Smooth muscle cell of bladder (primary cell): Measurements from ENCODE around the gene LMF2. TPM values are rescaled to one million over a fixed set of nuclear protein-coding genes. Genes with fewer than 3 reads are reported as not detected.

Experiments used
- total RNA-seq: library from RNA; depleted of rRNA; stranded (reverse); fragments of >200 nt; gene quantifications from 2 replicates; pipeline ENCODE4 v1.2.3, GENCODE V29; 2014

The LMF2 gene, protein sequence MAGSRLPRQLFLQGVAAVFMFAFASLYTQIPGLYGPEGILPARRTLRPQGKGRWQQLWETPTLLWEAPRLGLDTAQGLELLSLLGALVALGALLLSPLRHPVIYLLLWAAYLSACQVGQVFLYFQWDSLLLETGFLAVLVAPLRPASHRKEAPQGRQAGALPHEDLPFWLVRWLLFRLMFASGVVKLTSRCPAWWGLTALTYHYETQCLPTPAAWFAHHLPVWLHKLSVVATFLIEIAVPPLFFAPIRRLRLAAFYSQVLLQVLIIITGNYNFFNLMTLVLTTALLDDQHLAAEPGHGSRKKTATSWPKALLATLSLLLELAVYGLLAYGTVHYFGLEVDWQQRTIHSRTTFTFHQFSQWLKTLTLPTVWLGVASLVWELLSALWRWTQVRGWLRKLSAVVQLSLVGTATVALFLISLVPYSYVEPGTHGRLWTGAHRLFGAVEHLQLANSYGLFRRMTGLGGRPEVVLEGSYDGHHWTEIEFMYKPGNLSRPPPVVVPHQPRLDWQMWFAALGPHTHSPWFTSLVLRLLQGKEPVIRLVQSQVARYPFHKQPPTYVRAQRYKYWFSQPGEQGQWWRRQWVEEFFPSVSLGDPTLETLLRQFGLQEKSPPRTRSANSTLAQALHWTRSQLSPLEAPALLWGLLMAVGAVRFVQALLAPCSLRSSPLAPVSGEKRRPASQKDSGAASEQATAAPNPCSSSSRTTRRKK
- total RNA-seq, result 20.9 and 28.4 TPM in 2 replicates

DNA sequence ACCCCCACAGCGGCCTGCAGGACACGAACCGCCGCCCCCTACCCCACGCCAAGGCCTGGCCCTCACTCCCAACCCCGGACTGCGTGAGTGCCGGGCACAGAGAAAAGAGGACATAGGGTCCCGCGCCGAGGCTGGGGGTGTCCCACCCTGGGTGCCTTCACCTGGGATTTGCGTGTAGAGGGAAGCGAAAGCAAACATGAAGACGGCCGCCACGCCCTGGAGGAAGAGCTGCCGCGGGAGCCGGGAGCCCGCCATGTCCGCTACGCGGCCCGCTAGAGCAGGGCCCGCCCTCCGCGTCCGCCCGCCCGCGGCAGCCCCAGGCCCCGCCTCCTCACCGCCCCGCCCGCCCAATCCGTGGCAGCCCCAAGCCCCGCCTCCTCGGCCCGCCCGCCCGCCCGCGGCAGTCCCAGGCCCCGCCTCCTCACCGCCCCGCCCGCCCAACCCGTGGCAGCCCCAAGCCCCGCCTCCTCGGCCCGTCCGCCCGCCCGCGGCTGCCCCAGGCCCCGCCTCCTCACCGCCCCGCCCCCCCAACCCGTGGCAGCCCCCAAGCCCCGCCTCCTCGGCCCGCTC, at the start of gene LMF2:
TSS of gene LMF2 (minus strand) at position 282 of the 570 bp plus-strand sequence. CDS start at position 255, 27 bp downstream.

DNA sequence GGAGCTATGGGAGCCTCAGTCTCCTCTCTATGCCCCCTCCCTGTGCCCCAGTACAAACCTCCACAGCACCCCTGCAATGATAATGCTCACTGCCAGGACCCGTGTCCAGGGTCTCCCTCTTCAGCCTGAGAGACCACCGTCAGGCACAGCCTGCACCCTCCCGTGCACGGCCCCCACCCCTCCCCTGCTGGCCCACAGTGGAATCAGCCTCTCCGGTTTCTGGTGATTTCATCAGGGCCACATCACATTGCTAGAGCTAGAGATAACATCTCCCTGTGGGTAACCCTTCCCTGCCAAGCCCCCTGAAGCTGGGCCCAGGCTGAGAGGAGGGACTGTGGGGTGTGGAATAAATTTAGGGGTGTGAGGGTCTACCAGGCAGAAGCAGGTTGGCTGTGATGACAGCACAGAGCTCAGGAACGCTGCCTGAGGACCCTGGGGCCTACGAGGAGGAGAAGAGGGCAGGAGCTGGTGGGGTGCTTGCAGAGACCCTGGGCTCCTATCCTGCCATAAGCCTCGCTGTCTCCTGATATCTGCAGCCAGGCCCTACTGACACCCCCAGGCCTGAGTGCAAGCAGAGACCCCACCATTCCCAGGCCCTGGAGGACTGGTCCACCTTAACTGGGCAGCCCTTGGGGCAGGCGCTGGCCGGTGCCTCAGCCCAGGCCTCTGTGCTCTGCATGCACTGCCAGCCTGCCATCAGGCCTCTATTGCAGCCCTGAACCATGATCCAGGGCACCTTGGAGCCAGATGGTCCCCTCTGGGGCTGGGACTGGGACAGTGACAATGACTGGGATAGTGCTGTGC, 38.2 kb upstream of the LMF2 start, which contains the start of gene KLHDC7B:
TSS of gene KLHDC7B (plus strand) at position 378 of the 804 bp plus-strand sequence. CDS start at position 723, 345 bp downstream.

DNA sequence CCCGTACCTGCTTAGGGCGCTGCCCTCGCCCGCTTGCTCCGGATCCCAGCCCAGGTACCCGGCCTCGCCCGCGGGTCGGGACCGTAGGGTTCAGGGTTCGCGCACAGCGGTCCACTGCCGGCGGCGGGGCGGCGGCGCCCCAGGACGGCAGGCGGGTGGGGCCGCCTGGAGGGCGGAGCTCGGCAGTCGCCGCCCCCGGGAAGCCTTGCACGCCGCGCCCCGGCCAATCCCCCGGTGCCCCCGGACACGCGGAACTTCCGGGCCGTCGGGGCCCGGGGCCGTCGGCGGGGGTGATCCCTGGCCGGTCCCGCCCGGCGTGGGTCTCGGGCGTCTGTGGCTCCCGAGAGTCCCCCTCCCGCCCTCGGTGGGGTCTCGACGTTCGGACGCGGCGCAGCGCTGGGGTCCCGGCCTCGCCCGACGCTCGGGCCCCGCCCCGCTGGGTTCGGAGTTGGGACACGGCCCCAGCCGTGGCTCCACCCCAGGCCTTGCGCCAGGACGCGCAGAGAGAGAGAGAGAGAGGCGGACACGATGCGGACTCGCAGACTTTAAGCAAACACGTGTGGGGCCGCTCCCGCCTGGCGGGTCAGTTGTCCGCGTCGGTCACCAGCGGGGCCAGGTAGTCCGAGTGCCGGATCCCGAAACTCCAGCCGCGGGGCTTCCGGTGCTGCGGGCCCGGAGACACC, 22.5 kb upstream of the LMF2 start, which contains the start of gene TYMP:
TSS of gene TYMP (minus strand) at position 116 of the 683 bp plus-strand sequence. CDS start 303 bp downstream, outside the sequence.

DNA sequence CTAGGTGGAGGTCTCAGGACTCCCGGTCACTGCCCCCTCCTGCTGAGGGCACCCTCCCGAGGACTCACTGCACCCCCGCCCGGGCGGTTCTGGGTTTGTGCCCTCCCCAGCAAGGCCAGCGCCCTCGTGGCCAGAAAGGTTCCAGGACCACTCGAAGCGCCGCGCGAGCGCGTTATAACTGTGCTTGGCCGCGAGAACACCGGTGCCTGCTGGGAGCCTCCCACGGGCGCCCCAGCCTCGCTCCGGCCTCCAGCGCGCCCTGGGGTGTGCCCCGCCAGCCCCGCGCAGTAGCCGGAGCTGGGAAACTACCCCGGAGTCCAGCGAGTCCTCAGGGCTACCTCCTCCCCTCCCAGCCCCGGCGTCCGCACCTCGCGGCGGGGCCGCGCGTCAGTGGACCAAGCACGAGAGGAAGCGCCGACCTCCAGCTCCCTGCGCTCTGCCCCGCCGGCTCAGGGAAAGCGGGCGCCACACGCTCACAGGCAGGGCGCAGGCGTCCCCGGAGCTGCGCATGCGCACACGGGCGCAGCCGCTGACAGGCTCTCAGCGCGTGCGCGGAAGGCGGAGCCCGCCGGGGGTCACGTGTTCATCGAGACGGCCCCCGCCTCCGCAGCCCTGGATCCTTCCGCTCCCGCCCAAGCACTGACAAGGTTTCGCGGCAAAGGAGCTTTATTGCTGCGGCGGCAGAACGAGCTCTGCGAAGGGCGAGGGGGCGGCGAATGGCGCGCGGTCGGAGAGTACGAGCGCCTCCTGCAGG, 17.8 kb upstream of the LMF2 start, which contains the start of gene SCO2:
TSS of gene SCO2 (minus strand) at position 495 of the 754 bp plus-strand sequence. CDS start 1,187 bp downstream, outside the sequence.

DNA sequence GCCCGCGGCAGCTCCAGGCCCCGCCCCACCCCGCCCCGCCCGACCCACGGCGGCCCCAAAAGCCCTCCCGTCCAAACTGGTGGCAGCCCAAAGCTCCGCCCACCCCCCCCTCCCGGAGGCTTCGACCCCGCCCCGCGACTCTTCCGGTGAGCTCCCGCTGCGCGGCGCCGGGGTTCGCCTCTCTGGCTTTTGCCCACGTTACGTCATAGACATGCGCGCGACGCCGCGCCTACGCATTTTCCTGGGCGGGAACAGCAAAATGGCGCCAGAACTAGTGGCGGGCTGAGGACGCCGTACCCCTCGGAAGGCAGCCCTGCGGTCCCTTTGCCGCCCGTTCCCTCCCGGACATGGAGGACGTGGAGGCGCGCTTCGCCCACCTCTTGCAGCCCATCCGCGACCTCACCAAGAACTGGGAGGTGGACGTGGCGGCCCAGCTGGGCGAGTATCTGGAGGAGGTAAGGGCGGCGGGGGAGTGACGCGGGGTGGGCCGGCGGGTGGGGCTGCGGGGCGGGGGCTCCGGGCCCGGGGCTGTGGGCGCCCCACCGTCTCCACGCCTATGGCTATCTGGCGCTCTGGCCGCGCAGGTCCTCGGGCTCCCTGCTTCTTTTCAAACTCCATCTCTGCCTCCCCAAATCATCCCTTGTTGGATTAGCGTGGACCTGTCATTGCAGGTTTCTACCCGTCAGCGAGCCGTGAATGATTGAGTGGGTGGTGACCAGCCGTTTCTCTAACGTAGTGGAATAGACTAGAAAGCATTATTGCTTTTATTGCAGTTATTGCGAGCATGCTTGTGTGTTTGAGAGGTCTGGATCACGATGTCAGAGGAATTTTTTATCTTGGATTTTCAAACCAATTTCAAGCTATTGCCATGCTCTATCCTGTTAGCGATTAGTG, 736 bp upstream of the LMF2 start, which contains the start of gene NCAPH2:
TSS of gene NCAPH2 (plus strand) at position 234 of the 894 bp plus-strand sequence. CDS start at position 348, 114 bp downstream.

DNA sequence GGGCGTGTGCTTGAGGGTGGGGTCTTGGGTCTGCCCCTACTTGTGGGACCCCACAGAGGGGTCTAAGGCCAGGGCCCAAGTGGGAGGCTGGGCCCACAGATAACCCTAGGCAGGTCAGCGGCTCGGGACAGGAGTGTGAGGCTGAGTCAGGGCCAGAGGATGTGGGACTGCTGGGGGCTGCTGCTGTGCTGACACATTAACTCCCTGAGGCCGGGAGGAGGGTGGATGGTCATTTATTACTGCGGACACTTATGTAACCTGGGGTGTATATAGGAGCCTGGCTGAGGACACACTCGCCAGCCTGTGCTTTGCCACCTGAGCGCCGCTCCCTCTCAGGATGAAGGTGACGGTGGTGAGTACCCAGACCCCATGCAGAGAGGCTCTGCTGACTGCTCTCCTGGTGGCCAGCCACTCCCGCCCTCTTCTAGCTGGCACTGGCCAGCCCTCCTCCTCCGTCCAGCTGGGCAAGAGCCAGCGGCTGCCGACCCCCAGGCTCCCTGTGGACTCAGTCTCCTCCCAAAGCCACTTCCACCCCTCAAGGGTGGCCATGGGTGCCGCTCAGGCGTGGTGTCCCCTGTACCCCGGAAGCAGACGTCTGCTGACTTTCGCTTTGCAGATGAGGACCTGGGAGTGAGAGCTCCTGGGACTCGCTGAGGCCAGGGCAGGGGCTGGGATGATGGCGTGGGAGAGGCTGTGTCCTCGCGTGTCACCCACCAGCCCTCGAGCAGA, 20.8 kb downstream of the LMF2 start, which contains the start of gene MIOX:
TSS of gene MIOX (plus strand) at position 299 of the 729 bp plus-strand sequence. CDS start at position 338, 39 bp downstream.

DNA sequence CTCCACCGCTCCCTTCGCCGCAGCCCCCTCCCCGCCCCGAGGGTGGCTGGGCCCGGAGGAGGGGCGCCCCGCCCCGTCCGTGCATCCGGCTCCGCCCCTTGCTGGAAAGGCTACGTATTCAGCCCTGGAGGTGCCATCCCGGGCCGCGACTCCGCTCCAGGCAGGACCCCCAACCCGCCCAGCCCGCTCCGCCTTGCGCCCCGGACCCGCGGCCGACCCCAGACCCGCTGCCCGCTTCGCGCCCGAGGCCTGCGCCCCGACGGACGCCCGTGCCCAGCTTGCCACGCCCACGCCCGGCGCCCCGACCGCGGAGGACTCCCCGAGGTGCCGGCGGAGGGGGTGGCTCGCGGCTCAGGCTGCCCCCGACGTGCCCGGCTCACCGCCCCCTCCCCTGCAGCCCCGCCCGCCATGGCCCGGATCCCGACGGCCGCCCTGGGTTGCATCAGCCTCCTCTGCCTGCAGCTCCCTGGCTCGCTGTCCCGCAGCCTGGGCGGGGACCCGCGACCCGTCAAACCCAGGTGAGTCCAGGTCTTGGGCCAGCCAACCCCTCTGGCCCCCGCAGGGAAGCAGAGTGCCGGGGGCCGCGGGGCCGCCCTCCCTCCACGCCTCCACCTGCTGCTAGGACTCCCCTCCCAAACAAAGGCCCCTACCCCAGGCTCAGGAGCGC, 25.9 kb downstream of the LMF2 start, which contains the start of gene ADM2:
TSS of gene ADM2 (plus strand) at position 104 of the 667 bp plus-strand sequence. CDS start at position 409, 305 bp downstream.

DNA sequence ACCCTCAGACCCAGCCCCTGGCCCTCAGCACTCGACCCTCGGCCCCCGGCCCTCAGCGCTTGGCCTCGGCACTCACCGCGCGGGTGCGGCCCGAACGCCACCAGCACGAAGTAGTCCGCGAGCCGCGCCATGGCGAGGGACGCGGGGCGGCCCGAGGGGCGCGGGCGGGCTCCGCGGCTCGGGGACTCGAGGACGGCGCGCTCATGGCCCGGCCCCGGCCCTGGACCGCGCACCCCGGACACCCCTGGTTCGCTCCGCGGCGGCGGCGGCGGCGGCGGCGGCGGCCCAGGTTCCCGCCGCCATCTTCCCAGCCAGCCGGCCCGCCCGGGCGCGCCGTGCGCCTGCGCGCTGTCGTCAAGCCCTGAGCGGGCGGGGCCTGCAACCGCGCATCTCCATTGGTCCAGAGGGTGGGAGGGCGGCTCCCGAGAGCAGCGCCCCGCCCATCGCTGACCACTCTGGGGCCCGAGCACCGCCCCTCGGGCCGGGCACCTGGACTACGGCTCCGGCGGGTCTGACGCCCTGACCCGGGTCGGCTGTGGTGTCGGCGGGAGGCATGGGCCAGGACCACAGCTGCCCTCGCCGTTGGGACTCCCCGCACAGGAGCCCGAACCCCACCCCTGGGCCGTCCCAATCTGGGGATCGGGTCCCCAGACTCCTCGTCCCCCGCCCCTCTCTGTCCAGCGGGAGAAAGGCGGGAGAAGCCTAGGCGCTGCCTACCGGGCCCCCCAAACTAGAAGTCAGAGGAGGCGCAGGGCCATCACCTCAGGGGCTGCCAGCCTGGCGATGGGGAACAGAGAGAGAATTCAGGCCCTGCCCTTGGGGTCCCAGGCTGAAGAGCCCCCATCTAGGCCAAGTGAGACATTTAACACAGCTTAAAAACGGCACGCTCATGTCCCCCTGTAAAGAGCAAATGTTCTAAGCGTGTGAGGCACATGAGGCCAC, 32.5 kb downstream of the LMF2 start, which contains the start of gene SBF1:
TSS of gene SBF1 (minus strand) at position 326 of the 942 bp plus-strand sequence. CDS start at position 131, 195 bp downstream.

Other genes starting within 250 kb of the LMF2 start
- 30.3 and 31.2 TPM in 2 replicates for gene MAPK12, start 246.0 kb downstream of the LMF2 start, total RNA-seq
- gene MAPK11, start 237.3 kb downstream of the LMF2 start, total RNA-seq, result 4.8 and 5.1 TPM in 2 replicates
- gene PLXNB2, start 200.1 kb downstream of the LMF2 start, total RNA-seq, result 130 and 166 TPM in 2 replicates
- gene DENND6B, start 180.7 kb downstream of the LMF2 start, total RNA-seq, result 1.6 and 2.1 TPM in 2 replicates
- gene PPP6R2, start 164.4 kb downstream of the LMF2 start, total RNA-seq, result 64.1 and 64.8 TPM in 2 replicates
- 54.6 and 79.1 TPM in 2 replicates for gene SBF1, start 32.7 kb downstream of the LMF2 start, total RNA-seq
- gene ADM2, start 26.2 kb downstream of the LMF2 start, total RNA-seq, result 1.4 and 2.4 TPM in 2 replicates
- not detected in 2 replicates for gene MIOX, start 20.8 kb downstream of the LMF2 start, total RNA-seq
- 17.1 and 18.6 TPM in 2 replicates for gene NCAPH2, start 522 bp upstream of the LMF2 start, total RNA-seq
- gene SCO2, start 17.9 kb upstream of the LMF2 start, total RNA-seq, result 0.57 and 1.6 TPM in 2 replicates
- 15.7 and 26.9 TPM in 2 replicates for gene TYMP, start 22.3 kb upstream of the LMF2 start, total RNA-seq
- 0.28 TPM in 2 replicates for gene KLHDC7B, start 38.2 kb upstream of the LMF2 start, total RNA-seq
- 0.37 and 0.85 TPM in 2 replicates for gene SYCE3, start 55.2 kb upstream of the LMF2 start, total RNA-seq
- 1.00 and 2.3 TPM in 2 replicates for gene CPT1B, start 70.7 kb upstream of the LMF2 start, total RNA-seq
- gene CHKB, start 75.1 kb upstream of the LMF2 start, total RNA-seq, result 16.6 and 19.3 TPM in 2 replicates
- 0.28 TPM in 2 replicates for gene MAPK8IP2, start 93.1 kb upstream of the LMF2 start, total RNA-seq
- 13.9 and 16.4 TPM in 2 replicates for gene ARSA, start 120.5 kb upstream of the LMF2 start, total RNA-seq
- gene SHANK3, start 165.1 kb upstream of the LMF2 start, total RNA-seq, result 0.57 and 0.74 TPM in 2 replicates
- not detected in 2 replicates for gene ACR, start 230.5 kb upstream of the LMF2 start, total RNA-seq